DLD1 (cell line): Measurements from ENCODE around the gene MEOX2.

Experiments
- in situ Hi-C: cut with HindIII; loops from 2 replicates; pipeline ENCODE4 v1.10.0; 2017; ENCODE audit warnings: low sequenced_read_pairs

MEOX2 gene

DNA sequence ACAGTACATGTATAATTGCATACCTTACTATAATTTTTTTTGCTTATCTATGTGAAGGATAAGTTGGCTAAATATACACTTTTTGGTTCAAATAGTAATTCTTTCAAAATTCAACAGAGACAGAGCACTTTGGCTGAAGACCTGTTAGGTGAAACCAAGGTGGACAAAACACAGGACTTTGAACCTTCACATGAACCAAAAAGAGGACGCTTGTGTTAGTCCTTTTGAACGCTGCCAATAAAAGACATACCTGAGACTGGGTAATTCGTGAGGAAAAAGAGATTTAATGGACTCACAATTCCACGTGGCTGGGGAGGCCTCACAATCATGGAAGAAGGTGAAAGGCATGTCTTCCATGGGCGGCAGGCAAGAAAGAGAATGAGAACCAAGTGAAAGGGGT is 120.0 kb downstream of the MEOX2 start:
- in situ Hi-C loops, result no loop called here

GRCh38 chr7:15561835-15562234 is 124.6 kb downstream of the MEOX2 start, which contains the start of gene AGMO:
Gene AGMO (minus strand): TSS chr7:15562015.
- in situ Hi-C loops, result no loop called here
